H1 (cell line): ENCODE data around the gene SRSF3. TPM values are rescaled to one million over a fixed set of nuclear protein-coding genes. Genes with fewer than 3 reads are reported as not detected.
A peak's percentile ranks its signal among the peaks of the same experiment; 100 is the strongest.

Experiments used
- CTCF ChIA-PET: fragments of 300-600 bp; sonication (Branson Sonifier 250); formaldehyde crosslinking; loops from one replicate; lab custom pipeline; 2021; ENCODE audit not compliant: partially characterized antibody; lab: Charles Lee
- POLR2A ChIA-PET: fragments of 300-600 bp; sonication (Branson Sonifier 250); formaldehyde crosslinking; loops from one replicate; lab custom pipeline; 2021; ENCODE audit warnings: inconsistent platforms; ENCODE audit not compliant: partially characterized antibody; lab: Charles Lee
- DNase-seq, 2 experiments: peaks; one replicate each; pipeline versions ENCODE4 v3.0.0 to v3.0.0-alpha.2; 2010 to 2022; ENCODE audit warnings: low spot score in 2 of 2, low read depth in 1 of 2, mixed read lengths in 1 of 2
- FAIRE-seq: peaks from 2 replicates; lab custom pipeline; 2011; peaks lifted over from hg19 to GRCh38; lab: Jason Lieb, UNC
- H2AFZ ChIP-seq: 2 replicates; pipeline ENCODE4 v1.8.1; 2012; ENCODE audit warnings: low read length, inconsistent platforms
- H2AK5ac ChIP-seq: 2 replicates; pipeline ENCODE4 v1.6.1; 2013; ENCODE audit warnings: low read depth, low read length
- H2BK120ac ChIP-seq: replicated peaks from 2 replicates; pipeline ENCODE3; 2013; ENCODE audit warnings: low read depth, low read length, inconsistent platforms
- H2BK12ac ChIP-seq: 2 replicates; pipeline ENCODE4 v1.6.1; 2013; ENCODE audit warnings: low read depth, low read length
- H2BK15ac ChIP-seq: 2 replicates; pipeline ENCODE4 v1.6.1; 2013; ENCODE audit warnings: low read length
- H2BK20ac ChIP-seq: 2 replicates; pipeline ENCODE4 v1.6.1; 2013; ENCODE audit warnings: low read length
- H2BK5ac ChIP-seq: 2 replicates; pipeline ENCODE4 v1.6.1; 2013; ENCODE audit warnings: low read depth, low read length
- H3K14ac ChIP-seq: 2 replicates; pipeline ENCODE4 v1.6.1; 2013; ENCODE audit warnings: inconsistent platforms; ENCODE audit not compliant: insufficient read length
- H3K18ac ChIP-seq: 2 replicates; pipeline ENCODE4 v1.6.1; 2013; ENCODE audit warnings: low read length; ENCODE audit errors: extremely low read depth
- H3K23ac ChIP-seq: 2 replicates; pipeline ENCODE4 v1.6.1; 2013; ENCODE audit warnings: inconsistent platforms; ENCODE audit not compliant: insufficient read length
- H3K23me2 ChIP-seq: 2 replicates; pipeline ENCODE4 v1.6.1; 2013; ENCODE audit warnings: low read depth, low read length
- H3K27ac ChIP-seq: 2 replicates; pipeline ENCODE4 v1.6.1; 2011; ENCODE audit warnings: low read depth, low read length, inconsistent platforms
- H3K27me3 ChIP-seq, 4 experiments: replicated peaks in 1 of 4; 1 replicate in 1 of 4; 2 replicates in 3 of 4; pipeline versions ENCODE4 v1.6.1 to v1.8.1; 2011 to 2013; ENCODE audit warnings: low read length in 3 of 4, mild to moderate bottlenecking in 3 of 4, inconsistent platforms in 2 of 4, mixed read lengths in 2 of 4, moderate library complexity in 1 of 4; ENCODE audit not compliant: control insufficient read depth in 3 of 4, insufficient read depth in 3 of 4; ENCODE audit errors: extremely low read depth in 1 of 4
- H3K36me3 ChIP-seq, 4 experiments: 2 replicates each; pipeline versions ENCODE4 v1.6.1 to v1.8.1; 2011 to 2013; ENCODE audit warnings: mild to moderate bottlenecking in 4 of 4, low read length in 3 of 4, moderate library complexity in 2 of 4, control low read depth in 1 of 4, inconsistent platforms in 1 of 4; ENCODE audit not compliant: insufficient read depth in 4 of 4, control insufficient read depth in 2 of 4
- H3K4ac ChIP-seq: replicated peaks from 2 replicates; pipeline ENCODE3; 2013; ENCODE audit warnings: low read length, low read depth, mixed read lengths, inconsistent platforms; ENCODE audit not compliant: insufficient read length
- H3K4me1 ChIP-seq, 4 experiments: replicated peaks in 1 of 4; 1 replicate in 1 of 4; 2 replicates in 3 of 4; pipeline versions ENCODE4 v1.6.1 to v1.8.1; 2011 to 2013; ENCODE audit warnings: low read length in 3 of 4, inconsistent platforms in 2 of 4, mixed read lengths in 1 of 4; ENCODE audit not compliant: insufficient read depth in 4 of 4, control insufficient read depth in 3 of 4
- H3K4me2 ChIP-seq, 2 experiments: 2 replicates each; pipeline versions ENCODE4 v1.6.1 to v1.8.1; 2011 to 2013; ENCODE audit warnings: low read depth in 2 of 2, low read length in 2 of 2, control low read depth in 1 of 2, inconsistent platforms in 1 of 2, mild to moderate bottlenecking in 1 of 2; ENCODE audit not compliant: insufficient read depth in 1 of 2
- H3K4me3 ChIP-seq, 4 experiments: fragments of 200-600, 300-600 bp in 1 of 4; sonication (generic), shearing (Covaris generic), sonication (Bioruptor Twin) in 1 of 4; 2 replicates each; pipeline versions ENCODE4 v1.5.1 to v1.8.1; 2011 to 2016; ENCODE audit warnings: low read length in 4 of 4, low read depth in 3 of 4, control low read depth in 2 of 4, inconsistent platforms in 2 of 4, mild to moderate bottlenecking in 2 of 4, mixed read lengths in 1 of 4, moderate library complexity in 1 of 4; ENCODE audit not compliant: insufficient read depth in 2 of 4; ENCODE audit errors: extremely low read depth in 1 of 4
- H3K56ac ChIP-seq: replicated peaks from 2 replicates; pipeline ENCODE3; 2013; ENCODE audit warnings: low read depth, mild to moderate bottlenecking, mixed read lengths, low read length, inconsistent platforms; ENCODE audit not compliant: insufficient read length
- H3K79me1 ChIP-seq: 2 replicates; pipeline ENCODE4 v1.6.1; 2013; ENCODE audit warnings: low read depth, low read length, control low read depth
- H3K79me2 ChIP-seq, 2 experiments: 2 replicates each; pipeline versions ENCODE4 v1.6.1 to v1.8.1; 2012 to 2013; ENCODE audit warnings: low read length in 2 of 2, mild to moderate bottlenecking in 2 of 2, inconsistent platforms in 1 of 2; ENCODE audit not compliant: insufficient read depth in 2 of 2, control insufficient read depth in 1 of 2
- H3K9ac ChIP-seq, 4 experiments: replicated peaks in 1 of 4; 1 replicate in 1 of 4; 2 replicates in 3 of 4; pipeline versions ENCODE4 v1.6.1 to v1.8.1; 2011 to 2013; ENCODE audit warnings: low read depth in 3 of 4, low read length in 3 of 4, control low read depth in 2 of 4, mild to moderate bottlenecking in 2 of 4, moderate library complexity in 2 of 4, inconsistent platforms in 1 of 4; ENCODE audit errors: extremely low read depth in 1 of 4
- H3K9me3 ChIP-seq, 2 experiments: 2 replicates each; pipeline versions ENCODE4 v1.6.1 to v1.8.1; 2012 to 2013; ENCODE audit warnings: mild to moderate bottlenecking in 2 of 2, moderate library complexity in 2 of 2, control low read depth in 1 of 2, inconsistent platforms in 1 of 2, low read depth in 1 of 2, low read length in 1 of 2, mixed read lengths in 1 of 2; ENCODE audit not compliant: insufficient read depth in 2 of 2
- H4K20me1 ChIP-seq, 2 experiments: replicated peaks in 1 of 2; 2 replicates each; pipeline versions ENCODE3 to v1.8.1; 2011 to 2013; ENCODE audit warnings: inconsistent platforms in 2 of 2, low read length in 2 of 2, mild to moderate bottlenecking in 1 of 2; ENCODE audit not compliant: insufficient read depth in 2 of 2, control insufficient read depth in 1 of 2
- H4K5ac ChIP-seq: 2 replicates; pipeline ENCODE4 v1.6.1; 2013; ENCODE audit warnings: low read length, low read depth, mixed read lengths, inconsistent platforms; ENCODE audit not compliant: insufficient read length
- H4K8ac ChIP-seq: 2 replicates; pipeline ENCODE4 v1.8.0; 2013; ENCODE audit warnings: mild to moderate bottlenecking, moderate library complexity, low read length, inconsistent platforms; ENCODE audit not compliant: insufficient read depth; ENCODE audit errors: extremely low read depth
- H4K91ac ChIP-seq: replicated peaks from 2 replicates; pipeline ENCODE3; 2013; ENCODE audit warnings: low read length, mixed read lengths, inconsistent platforms; ENCODE audit not compliant: insufficient read length
- CBX8 ChIP-seq: fragments of 300-800, 300-1000 bp; sonication (generic); IDR thresholded peaks from 2 replicates; pipeline ENCODE4 v1.7.1; 2016; ENCODE audit warnings: low read depth, low read length, borderline replicate concordance
- CHD1 ChIP-seq: IDR thresholded peaks from 2 replicates; pipeline ENCODE4 v1.6.1; 2012; ENCODE audit warnings: low read depth, low read length, improper control_type of control experiment
- CHD2 ChIP-seq: IDR thresholded peaks from 2 replicates; pipeline ENCODE4 v1.6.1; 2012; ENCODE audit warnings: low read length, improper control_type of control experiment
- EP300 ChIP-seq, 2 experiments: IDR thresholded peaks; 1 replicate in 1 of 2; 2 replicates in 1 of 2; pipeline ENCODE4 v1.6.1; 2011 to 2012; ENCODE audit warnings: low read depth in 2 of 2, low read length in 2 of 2, mild to moderate bottlenecking in 2 of 2, borderline replicate concordance in 1 of 2, inconsistent platforms in 1 of 2, moderate library complexity in 1 of 2
- JUN ChIP-seq: IDR thresholded peaks from 2 replicates; pipeline ENCODE4 v1.6.1; 2011; ENCODE audit warnings: low read depth, mild to moderate bottlenecking, improper control_type of control experiment, low read length
- KDM1A ChIP-seq: fragments of 200-600, 300-600 bp; sonication (generic); IDR thresholded peaks from 2 replicates; pipeline ENCODE4 v1.7.1; 2016; ENCODE audit warnings: mild to moderate bottlenecking, low read length, borderline replicate concordance
- POLR2AphosphoS5 ChIP-seq: IDR thresholded peaks from 2 replicates; pipeline ENCODE4 v1.6.1; 2011; ENCODE audit warnings: low read depth, low read length
- POU5F1 ChIP-seq: IDR thresholded peaks from 2 replicates; pipeline ENCODE4 v1.6.1; 2011; ENCODE audit warnings: low read depth, mild to moderate bottlenecking, low read length, moderate library complexity
- RNF2 ChIP-seq: fragments of 200-900, 300-1000 bp; sonication (generic); IDR thresholded peaks from 2 replicates; pipeline ENCODE4 v1.7.1; 2016; ENCODE audit warnings: borderline replicate concordance, low read depth, mild to moderate bottlenecking, antibody characterized with exemption, low read length; ENCODE audit not compliant: poor library complexity, severe bottlenecking; ENCODE audit errors: missing control alignments
- SIRT6 ChIP-seq: IDR thresholded peaks from one replicate; pipeline ENCODE4 v1.7.1; 2012; ENCODE audit warnings: low read length, inconsistent platforms
- WGBS, 2 experiments: shearing (Covaris generic) in 1 of 2; methylation state at CpG; one replicate each; pipeline versions ENCODE4 v1.1.6 to v1.1.7; 2013 to 2015; ENCODE audit warnings: low lambda C conversion rate in 2 of 2, mixed read lengths in 2 of 2, inconsistent platforms in 1 of 2, low coverage in 1 of 2, missing lambda C conversion rate in 1 of 2; ENCODE audit not compliant: insufficient replicate concordance in 2 of 2, insufficient coverage in 1 of 2, insufficient read length in 1 of 2; ENCODE audit errors: extremely low coverage in 1 of 2, missing lambda C conversion rate in 1 of 2; 5-methylcytosine and 5-hydroxymethylcytosine counted together
- polyA plus RNA-seq, 7 experiments: library from polyadenylated mRNA; depleted of rRNA in 3 of 7; stranded (reverse) in 5 of 7; unstranded in 2 of 7; fragments of >200 nt in 5 of 7; fragments of 200-250 nt in 2 of 7; gene quantifications; 1 replicate in 5 of 7; 2 replicates in 1 of 7; 4 replicates in 1 of 7; pipeline versions ENCODE4 v1.2.1 to v1.2.3, GENCODE V29; 2011 to 2013; ENCODE audit warnings: missing spikeins in 2 of 7, mixed read lengths in 2 of 7
- total RNA-seq: library from RNA; stranded (reverse); fragmentation: NEBNext Ultra II Directional; extraction: Animal tissue kit (Norgen Biotek cat#: 25700); gene quantifications from 2 replicates; pipeline ENCODE4 v1.2.1, GENCODE V29; 2021

SRSF3 gene
- total and polyA plus RNA-seq, 2 of the 8 experiments (the other 6 are each of a cell fraction or from before 2014, with no cell fraction given): 471 to 689 TPM

GRCh38 chr6:36633370-36633769, 39.2 kb downstream of the SRSF3 start:
- Histone ChIP-seq H3K27me3 (no peaks in the 10 kb centered on the region), H2AFZ (no peak overlapping the region), H3K79me2 (no peaks in the 10 kb centered on the region), H3K14ac (no peak overlapping the region), H3K4ac (no peak overlapping the region), H3K79me1 (no peaks in the 10 kb centered on the region), H3K4me1 (peaks cover 0 to 4% (median 1%) of the 10 kb centered on the region in 4 experiments; a peak in 2 of 7 replicates), H2BK12ac (no peak overlapping the region), H2AK5ac (no peak overlapping the region), H3K18ac (no peak overlapping the region), H2BK15ac (no peak overlapping the region), H4K91ac (no peak overlapping the region), H4K5ac (no peak overlapping the region), H3K27ac (no peak overlapping the region), H3K9ac (no peak overlapping the region), H3K56ac (no peak overlapping the region), H4K8ac (no peak overlapping the region), H3K4me3 (no peak overlapping the region), H2BK120ac (no peak overlapping the region), H3K9me3 (no peaks in the 10 kb centered on the region), H3K23ac (no peak overlapping the region), H2BK20ac (0 out of 2 replicates have a peak overlapping the region, but pooled peaks have one; percentile 72), H3K23me2 (no peaks in the 10 kb centered on the region), H2BK5ac (no peak overlapping the region), H4K20me1 (no peaks in the 10 kb centered on the region), H3K36me3 (no peaks in the 10 kb centered on the region), H3K4me2 (no peak overlapping the region)
- 98% methylated on average over 6 of the region's 6 CpGs; no CpG with 5 or more reads in 1 of the 2 experiments for WGBS, 2 experiments
- TF ChIP-seq CBX8 (no peak), EP300 (IDR thresholded peaks at IDR 0.05; ENCODE audit: borderline replicate concordance in 1 of 2, low read depth in 2 of 2, low read length in 2 of 2) (no peak), SIRT6 (no peak), KDM1A (no peak), JUN (no peak), RNF2 (no peak), POU5F1 (no peak), POLR2AphosphoS5 (no peak), CHD2 (no peak), CHD1 (no peak)
- DNase-seq (no peak), FAIRE-seq (no peak)
- POLR2A ChIA-PET: interaction anchor here (1.4 kb wide), 1 partner anchor 36 kb away, joined by 3 read pairs; no protein-coding TSS in a partner anchor
- CTCF ChIA-PET: interaction anchor here (1.0 to 4.0 kb wide), 3 partner anchors 75 to 126 kb away, joined by 4 to 14 read pairs (median 5); no protein-coding TSS in a partner anchor
